ENCODE data around the gene ZIC1.

ZIC1 gene

DNA sequence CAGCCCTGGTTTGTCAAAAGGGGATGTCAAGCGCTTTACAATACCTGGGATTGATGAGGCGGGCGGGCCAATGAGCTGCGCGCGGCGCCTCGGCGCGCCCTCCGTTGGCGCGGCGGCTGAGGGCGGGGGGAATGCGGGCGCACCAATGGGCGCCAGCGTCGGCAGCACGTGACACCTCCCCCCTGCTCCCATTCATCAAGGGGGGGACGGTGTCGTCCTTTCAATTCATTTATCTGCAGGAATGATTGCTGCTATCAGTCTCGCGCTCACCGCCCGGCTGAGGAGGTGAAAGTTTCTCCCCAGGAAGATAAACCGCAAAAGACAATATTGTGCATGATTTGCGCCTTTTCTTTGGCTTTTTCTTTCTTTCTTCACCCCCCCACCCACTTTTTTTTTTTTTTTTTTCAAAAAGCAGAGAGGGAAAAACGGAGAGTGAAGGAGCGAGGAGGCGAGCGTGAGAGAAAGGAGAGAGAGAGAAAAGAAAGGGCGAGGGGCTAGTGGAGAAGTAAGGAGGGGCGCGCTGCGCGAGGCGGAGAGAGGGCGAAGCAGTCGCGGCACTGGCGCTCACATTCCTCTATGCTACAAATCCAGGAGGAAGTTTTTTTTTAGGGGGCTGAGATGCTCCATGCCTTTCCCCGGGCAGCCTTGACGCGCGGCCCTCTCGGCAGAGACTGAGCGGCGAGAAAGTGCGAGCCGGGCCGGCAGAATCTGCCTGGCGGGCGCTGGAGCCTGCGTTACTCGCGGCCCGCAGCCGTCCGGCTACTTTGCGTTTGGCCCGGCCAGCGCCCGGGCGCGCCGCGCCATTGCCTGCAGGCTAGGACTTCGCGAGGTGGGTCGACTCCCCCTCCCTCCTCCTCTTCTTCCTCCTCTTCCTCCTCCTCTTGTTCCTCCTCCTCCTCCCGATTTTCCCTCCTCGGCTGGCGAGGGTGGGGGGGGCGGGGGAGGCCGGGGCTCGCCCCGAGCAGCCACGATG, at the start of gene ZIC1:
Gene ZIC1 (plus strand): TSS at position 223 of the 973 bp plus-strand sequence. CDS start 748 bp downstream, at position 971.
- peak; percentile 93 for DNase-seq

DNA sequence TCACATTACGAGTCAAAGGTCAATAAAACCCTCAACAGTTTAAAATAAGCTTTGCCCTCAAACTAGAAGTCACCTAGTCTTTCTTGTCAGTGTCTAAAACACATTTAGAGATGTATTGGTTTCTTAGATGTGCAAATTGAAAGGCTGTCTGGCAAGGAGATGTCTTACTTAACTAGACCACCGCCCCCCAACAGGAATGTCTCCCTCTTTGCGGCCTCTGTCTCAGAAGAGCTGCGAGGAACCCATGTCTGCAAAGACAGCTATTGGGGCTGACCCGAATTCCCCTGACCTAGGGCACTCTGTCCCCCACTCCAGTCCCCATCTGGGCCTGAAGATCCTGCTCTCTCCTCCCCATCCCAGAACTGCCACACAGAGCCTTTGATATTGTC, 49.1 kb upstream of the ZIC1 start:
- no peak for DNase-seq

DNA sequence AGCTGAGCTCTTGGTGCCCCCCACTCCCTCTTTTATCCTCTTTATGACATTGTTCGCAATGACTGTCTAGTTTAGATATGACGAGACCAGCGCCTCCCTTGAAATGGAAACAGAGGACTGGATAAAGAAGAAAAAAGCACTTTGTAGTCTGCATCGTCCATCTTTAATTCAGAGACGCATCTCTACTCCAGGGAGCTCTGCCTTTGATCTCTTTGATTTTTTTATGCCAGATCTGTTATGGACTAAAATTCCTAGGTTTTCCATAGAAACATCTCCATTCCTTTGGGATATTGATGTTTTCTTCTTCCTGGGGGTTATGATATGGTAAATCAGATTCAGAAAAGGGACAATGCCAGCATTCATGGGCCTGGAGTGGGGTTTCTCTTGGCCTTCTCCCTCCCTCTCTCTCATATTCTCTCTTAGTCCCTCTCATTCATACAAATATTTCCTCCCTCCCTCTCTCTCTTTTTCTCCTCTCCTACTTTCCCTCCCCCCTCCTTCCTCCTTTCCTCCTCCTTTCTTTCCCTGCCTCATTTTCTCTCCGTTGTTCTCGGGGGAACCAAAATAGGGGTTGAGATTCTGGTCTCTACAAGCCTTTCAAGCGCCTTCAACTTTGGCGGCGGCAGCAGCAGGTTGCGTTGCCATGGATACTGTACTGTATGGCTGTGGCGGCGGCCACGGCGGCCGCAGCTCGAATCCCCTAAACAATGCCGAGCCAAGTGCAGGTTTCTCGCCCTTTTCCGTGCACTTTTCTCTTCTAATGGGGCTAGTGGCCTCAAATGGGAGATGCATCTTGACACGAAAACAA, 48.3 kb upstream of the ZIC1 start:
- DNase-seq, result no peak

DNA sequence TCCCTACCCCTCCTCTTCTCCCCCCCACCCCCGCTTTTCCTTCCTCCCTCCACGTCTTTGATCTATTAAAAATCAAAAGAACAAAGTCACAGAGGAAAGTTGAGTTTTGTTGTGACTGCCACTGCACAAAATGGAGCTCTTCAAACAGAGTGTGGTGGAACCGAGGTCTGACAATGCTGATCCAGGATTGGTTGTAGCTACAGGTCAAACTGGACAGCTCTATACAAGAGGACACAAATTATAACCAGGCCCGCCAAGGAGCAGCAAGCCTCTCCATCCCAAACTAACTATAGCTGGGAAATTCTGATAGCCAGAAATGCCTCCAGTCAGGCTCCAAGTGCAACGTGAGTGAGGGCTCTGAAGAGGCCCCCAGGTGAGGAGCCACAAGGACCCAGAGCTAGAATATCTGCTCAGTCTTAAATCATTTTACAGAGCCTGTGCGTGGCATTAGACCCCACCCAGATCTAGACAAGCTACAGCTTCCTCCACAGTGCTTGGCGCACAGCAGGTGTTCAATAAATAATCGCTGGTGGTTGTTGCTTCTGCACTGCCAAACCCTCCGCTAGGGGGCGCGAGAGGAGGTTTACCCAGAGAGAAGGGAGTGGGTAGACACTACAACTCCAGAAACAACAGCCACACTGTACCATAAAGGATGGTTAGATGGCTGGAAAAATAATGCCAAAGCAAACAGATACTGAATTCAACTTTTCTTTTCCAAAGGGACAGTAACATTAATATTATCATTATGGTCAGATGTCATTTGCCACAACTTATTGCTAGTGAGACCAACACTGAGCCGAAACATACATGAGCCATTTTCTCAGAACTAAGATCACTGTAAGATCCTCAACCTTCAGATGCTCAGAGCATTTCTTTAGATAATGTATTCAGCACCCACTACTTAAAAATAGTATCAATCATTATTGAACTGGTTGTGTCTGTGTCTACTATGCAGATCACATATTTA, 47.4 kb upstream of the ZIC1 start:
- DNase-seq, result peak; percentile 31

DNA sequence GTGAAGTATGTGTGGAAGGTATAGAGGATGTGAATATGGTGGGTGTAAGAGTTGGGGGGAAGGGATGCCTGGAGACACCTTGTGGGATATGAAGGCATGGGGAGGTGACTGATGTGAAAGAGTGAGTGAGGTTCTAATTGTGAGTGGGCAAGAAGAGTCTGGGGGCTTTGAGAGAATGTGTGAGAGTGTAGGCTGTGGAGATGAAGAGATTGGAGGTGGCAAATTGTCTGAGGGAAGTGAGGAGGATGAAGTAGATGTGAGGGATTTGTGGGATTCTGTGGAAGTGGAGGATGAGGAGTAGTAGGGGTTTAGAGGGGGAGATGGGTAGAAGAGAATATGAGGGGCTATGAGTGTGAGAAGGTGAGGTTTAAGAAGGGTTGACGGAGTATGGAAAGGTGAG, 44.4 kb upstream of the ZIC1 start:
- DNase-seq, result no peak

DNA sequence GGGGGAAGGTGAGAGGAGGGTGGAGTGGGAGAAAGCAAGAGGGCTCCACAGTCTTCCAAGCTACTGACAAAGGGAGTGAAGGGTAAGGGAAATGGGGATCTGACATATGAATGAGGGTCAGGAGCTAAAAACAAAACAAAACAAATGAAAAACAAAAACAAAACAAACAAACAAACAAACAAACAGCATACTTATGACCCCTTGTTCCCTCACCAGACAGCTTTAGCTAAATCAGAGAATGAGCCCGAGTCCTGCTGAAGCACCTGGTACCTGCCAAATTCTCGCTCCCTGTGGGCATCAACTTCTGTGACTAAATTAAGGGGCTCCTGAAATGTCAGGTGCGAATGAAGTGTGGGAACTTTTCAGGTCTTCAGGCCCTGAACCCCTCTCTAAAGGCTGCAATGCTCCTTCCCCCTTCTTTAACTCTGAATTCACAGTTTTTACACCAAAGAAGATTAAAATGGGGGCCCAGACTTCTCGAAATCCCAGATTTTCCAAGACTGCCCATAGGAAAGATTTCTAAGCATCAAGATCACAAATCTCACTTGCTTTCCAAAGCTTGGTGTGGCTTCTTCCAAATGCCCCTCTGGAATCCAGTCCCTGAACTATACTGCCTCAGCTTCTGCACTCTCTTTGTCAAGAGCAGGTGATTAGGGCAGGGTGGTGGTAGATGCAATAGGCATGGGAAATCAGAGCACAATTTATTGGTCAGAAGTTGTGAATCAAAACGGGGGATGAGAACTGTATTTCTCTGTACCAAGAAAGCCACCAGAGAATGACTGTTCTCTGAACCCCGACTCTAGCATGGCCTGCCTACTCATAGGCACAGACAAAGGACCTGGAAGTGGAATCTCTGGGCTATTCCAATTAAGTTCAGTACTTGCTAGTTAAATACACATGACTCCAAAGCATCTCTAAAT, 43.7 kb upstream of the ZIC1 start:
- no peak for DNase-seq

DNA sequence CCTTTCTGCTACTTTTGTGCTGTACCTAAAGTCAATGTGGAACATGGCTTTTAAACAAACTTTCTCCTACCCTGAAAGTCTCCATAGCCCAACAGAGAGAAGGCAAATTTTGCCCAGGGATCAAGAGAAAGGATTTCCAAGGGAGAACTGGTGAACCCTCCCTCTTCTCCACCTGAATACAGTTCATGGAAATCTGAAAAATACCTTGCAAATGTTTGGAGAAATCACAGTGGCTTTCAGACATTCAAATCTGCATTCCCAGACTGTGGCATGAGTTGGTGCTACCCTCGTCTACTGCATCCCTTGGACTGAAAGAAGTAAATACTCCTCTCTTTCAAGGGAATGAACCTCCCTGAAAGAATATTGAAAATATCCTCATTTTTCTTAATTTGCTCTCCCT, 41.5 kb upstream of the ZIC1 start:
- no peak for DNase-seq

DNA sequence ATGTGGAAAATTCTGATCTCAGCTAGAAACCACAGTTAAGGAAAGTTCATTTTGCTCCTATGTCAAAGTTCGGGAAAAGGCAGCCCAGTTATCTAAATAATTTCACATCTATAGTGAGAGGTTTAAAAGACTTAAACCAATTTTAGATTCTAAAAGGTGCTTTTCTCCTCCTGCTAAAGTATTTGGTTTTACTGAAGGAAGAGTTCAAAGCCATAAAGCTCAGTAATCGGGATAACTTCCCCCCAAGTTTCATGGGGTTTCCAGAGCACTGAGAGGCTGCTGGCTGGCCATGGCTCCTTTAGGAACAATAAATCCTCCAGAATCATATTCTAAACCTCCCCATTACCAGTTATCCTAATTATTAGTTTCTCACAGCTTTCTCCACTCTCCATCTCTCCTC, 41.0 kb upstream of the ZIC1 start:
- DNase-seq, result no peak

DNA sequence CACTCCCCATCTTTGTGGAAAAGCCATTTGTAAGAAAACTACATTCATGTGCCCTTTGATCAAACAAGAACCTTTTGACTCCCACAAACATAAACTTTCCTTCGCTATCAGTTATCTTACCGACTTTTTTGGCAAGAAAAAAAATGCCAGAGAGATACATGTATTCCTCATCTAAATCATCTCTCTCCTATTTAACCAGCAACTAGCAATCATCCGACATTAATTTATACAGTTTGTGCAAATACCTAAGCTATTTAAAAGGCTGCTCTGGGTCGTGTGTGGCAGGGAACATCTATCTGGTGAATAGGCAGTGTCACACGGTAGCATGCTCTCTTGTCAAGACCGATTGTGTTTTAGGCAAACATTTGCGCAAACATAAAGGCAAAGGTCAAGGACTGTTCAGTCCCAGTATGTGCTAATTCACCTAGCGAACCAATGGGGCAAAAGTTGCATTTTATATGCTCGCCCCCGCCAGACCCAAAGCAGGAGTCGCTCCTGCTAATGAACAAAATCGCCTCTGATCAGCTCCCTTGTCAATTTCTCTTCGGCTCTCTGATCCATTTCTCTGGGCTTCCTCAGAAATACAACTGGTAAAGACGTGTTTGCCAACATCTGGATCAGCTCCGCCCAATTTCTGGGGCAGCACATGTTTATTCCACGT, 40.5 kb upstream of the ZIC1 start:
- DNase-seq, result no peak

DNA sequence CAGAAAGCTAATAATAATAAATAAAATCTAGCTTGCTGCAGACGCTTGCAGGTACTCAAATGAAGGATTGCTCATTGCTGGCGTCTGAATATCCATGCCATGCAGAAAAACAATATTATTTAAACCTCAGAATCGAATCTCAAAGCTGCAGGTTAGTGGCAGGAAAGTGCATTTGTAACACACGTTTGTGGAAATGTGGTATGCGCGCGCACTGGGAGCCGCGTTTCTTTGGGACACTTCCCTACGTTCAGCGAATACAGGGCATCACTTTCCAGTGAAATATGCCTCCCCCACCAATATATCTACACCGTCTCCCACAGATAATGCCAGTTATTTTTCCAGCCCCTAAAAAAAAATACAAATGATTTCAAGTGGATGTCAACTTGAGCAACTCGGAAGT, 39.9 kb upstream of the ZIC1 start:
- no peak for DNase-seq

DNA sequence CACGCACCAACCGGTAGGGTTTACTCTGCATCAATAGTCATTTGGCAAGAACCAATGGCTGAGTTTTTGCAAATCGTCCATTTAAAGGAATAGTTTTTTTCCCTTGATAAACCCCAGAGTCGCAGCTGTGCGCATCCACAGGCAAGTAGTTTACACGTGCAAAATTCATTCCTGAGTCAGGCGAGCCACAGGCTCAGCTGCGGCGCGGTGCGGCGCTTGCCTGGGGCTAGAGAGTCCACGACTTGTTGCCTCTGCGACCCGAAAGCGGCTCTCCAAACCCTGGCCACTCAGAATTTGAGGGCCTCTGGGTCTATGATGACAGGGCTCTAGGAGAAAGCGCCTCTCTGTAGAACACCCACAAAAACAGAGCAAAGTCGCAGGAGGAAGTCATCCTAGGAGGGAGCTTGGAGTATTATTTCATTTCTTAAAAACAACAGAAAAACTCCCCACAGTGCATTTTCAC, 39.5 kb upstream of the ZIC1 start:
- no peak for DNase-seq

DNA sequence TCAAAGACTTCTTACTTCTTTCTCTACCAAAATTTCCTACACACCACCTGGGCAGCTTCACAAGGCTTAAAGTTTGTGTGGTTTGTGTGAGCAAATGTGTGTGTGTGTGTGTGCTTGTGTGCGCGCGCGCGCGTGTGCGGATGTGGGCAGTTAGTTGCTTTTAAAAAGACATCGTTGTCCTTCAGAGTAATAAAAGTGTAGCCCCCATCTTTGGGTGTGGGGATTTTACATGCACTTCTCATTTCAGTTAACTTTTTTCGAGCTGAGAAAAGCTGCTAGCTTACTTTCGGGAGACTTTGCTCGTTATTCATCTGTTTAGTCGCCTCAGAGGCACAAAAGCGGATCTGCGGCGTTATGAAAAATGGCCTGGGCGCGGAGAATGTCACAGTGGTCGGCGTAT, 38.8 kb upstream of the ZIC1 start:
- DNase-seq, result no peak

DNA sequence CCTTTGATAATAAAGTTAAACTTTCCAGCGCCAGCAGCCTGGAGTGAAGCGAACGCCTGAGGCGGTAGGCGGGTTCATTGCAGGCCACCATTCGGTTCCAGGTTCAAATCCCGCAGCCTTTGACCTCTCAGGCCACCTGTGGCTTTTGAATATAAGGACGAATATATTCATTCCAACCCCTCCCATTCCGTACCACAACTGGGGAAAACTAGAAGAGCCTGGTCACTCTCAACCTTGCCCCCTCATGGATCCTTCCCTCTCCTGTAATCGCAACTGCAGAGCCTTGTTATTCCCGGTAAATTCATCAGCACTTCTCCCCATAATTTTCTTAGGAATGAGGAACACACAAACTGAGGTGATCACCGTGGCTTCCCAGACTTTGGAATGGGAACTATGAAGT, 38.0 kb upstream of the ZIC1 start:
- DNase-seq, result no peak

DNA sequence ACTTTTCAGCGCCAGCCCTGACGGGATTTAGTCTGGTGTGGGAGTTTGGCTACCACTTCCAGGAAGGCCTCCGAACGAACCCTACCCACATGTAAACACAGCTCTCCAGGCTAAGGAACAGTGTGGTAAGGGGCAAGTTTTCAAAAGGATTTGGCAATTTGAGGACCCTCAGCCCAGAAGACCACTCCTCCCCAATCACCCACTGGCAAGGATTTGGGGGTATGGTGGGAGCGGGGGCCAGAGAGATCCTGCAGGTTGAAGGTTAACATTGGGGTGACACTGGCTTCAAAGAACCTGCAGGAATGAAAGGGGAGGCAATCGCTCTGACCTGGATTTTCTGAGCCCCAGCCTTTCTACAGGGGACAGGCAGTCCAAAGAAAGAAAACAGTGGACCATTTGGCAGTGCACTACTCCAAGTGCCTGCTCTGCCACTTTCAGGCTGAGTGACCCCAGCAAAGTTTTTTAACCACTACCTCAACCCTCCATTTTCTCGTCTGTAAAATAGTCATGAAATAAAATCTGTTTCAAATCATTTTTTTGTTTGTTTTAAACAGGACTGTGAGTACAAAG, 37.3 kb upstream of the ZIC1 start:
- DNase-seq, result no peak

DNA sequence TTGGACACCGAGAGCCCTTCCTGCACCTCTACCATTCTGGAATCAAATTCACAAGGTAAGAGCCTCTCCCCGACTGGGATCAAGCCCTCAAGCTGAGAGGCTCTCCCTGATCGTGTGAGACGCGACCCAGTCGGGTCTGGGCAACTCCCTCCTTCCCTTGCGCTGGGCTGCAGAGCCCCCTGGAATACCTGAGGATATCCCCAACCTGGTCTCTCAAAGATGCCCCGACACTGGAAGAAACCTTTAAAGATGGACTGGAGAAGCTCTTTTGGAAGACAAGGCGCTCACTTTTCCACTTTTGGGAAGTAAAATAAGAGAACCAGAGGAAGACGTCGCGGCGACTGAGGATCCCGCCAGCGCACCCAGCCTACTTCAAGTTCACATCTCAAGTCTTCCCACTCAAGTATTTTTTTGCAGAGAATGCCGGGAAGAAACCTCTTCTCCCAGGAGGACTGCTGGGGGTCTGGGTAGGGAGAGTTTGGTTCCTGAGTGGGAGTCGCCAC, 36.6 kb upstream of the ZIC1 start:
- DNase-seq, result no peak

DNA sequence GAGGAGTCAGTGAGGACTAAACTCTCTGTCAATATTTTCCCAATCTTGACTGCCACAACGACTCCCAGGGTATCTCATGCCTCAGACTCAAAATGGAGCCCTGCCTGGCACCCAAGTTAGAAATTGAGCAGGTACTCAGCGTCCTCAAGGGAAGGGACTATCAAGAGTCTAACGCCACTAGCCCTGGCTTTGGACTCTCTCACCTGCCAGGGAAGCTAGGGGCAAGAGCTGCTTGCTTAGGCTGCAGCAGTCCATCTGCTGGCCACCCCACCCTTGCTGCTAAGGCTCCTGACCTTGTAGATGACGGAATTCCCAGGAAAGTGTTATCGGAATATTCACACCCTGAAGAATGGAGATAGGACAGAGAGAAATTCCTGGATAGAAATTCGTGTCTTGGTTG, 35.9 kb upstream of the ZIC1 start:
- no peak for DNase-seq

DNA sequence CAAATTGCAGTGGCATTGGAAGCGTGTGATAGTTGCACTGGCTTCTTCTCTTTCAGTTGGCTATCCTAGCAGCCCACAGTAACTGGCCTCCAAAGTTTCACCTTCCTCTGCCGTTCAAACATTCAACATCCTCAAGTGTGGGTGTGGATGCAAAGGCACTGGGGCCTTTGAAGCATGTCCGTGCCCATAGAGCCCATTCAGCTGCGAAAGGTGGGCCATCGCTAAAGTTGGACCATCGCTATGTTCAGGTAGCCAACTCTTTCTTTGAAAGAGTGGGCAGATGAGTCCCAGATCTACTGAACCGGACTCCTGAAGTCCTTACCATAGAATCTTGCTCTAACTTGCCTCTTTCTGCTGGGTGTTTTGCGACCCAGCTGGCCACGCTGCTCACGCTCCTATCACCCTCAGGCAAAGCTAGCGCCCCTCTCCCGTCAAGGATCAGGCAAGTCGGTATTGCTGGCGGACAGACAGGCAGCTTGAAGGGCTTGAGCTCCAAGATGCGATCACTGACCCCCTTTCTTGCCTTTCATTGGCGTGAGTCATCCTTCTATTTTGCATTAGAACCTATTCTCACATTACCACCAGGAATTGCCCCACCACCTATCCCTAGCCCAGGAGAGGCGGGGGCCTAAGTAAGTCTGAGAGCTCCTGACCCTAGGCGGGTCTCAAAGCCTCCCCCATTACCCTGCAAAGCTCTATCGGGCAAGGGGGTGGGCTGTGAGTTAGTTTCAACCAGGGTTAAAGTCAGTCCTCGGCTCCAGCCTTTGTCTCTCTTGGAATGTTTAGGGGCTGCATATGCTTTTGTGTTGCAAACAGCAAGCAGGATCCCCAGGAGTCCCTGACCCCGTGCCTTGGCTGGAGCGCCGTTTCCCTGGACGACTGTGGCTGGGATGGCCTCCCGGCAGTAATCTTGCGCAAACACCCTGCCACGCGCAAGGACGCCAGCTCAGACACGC, 31.5 kb upstream of the ZIC1 start:
- DNase-seq, result no peak

DNA sequence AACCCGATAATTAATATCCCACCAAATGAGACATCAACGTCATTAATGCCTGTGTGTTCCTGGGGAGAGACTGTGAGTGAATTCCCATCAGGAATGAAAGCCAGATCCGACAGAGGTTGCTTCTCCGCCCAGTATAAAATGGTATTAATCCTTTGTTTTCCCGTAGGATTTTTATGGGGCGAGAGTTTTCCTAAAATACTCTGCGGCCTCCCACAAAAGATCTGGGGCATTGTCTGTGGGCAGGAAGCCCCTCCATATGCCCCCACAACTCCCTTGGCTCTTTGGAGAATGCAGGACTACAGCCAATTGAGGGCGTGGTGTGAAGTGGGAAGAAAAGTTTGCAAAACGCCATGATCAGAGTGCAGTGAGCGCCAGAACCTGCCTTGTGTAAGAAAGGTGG, 29.5 kb upstream of the ZIC1 start:
- DNase-seq, result no peak

DNA sequence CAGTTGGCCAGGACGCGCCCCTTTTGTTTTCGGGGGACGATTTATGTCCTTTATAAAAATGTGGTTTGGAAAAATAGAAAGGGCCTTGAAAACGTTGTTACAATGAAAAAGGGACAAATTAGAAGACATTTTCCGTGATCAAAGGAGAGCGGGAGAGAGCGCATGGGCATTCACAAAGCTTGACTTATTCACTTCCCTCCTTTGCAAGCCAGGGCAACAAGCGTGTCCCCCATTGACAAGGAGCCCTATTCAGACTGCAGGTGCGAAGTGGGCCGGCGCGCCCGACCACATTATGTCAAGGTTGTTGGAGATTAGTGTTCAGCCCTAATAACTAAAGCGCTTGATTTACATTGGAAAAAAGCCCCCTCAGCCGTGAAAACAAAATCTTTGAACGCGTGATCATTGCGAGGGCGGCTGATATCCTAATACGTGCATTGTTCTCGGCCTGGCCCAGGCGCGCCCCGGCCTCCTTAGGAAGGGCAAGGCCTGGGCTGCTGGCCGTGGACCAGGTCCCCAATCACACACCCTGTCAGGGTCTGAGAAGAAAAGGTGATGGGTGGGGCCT, 28.7 kb upstream of the ZIC1 start:
- DNase-seq, result no peak

Data from fibroblast of skin of right quadriceps (primary cell).